A204.1 (cell line): Measurements from ENCODE around the gene C2orf68.
"Not testable (repeated sequence)": the region's sequence is repeated elsewhere in the genome, so short reads cannot be mapped to it uniquely, and the experiment has no call there.

Source experiments
- FAIRE-seq: peaks from 2 replicates; lab custom pipeline; 2012; peaks lifted over from hg19 to GRCh38; lab: Jason Lieb, UNC

Gene C2orf68

GRCh38 chr2:85628658-85629057 lies 16.8 kb upstream of the C2orf68 start:
- FAIRE-seq: no peak

GRCh38 chr2:85623991-85624390 lies 12.1 kb upstream of the C2orf68 start:
- no peak for FAIRE-seq

DNA sequence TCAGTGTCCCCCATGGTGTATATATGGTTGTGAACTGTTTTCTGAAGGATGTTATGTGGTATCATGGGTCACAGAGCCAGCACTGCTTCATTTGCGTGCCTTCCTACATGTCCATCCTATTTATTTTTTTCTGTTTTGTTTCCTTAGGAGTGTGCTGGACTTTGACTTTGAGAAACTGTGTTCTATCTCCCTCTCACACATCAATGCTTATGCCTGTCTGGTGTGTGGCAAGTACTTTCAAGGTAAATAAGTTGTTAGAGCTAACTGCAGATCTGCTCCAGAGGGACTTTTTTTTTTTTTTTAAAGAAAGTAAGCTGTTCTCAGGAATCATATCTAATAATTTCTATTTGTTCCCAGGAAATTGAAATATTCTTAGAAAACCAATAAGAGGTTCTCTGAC lies 9.5 kb upstream of the C2orf68 start:
- no peak for FAIRE-seq

GRCh38 chr2:85619617-85620016 lies 7.8 kb upstream of the C2orf68 start:
- no peak for FAIRE-seq

DNA sequence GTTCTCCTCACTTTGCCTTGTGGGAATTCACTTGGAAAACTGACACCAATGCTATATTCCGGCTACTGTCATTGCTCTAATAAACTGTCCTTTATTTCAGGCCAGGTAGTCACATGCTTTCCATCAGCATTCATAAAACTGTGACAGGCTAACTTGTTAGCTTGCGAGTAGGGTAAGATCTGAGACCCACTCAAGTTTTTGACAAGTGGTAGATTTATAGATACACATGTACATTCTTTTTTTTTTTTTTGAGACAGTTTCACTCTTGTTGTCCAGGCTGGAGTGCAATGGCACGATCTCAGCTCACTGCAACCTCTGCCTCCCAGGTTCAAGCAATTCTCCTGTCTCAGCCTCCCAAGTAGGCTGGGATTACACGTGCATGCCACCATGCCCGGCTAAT lies 5.9 kb upstream of the C2orf68 start:
- FAIRE-seq: not testable (repeated sequence)

- no peak for FAIRE-seq
Measured at GRCh38 chr2:85615413-85615728, 3.5 kb upstream of the C2orf68 start.

- not testable (repeated sequence) for FAIRE-seq
Measured at GRCh38 chr2:85614757-85615156, 2.9 kb upstream of the C2orf68 start.

GRCh38 chr2:85613717-85614515 lies 2.0 kb upstream of the C2orf68 start:
- no peak for FAIRE-seq

- no peak for FAIRE-seq
Measured at GRCh38 chr2:85611217-85611704, 605 bp downstream of the C2orf68 start.

GRCh38 chr2:85607268-85608215 lies 4.3 kb downstream of the C2orf68 start:
- no peak for FAIRE-seq

DNA sequence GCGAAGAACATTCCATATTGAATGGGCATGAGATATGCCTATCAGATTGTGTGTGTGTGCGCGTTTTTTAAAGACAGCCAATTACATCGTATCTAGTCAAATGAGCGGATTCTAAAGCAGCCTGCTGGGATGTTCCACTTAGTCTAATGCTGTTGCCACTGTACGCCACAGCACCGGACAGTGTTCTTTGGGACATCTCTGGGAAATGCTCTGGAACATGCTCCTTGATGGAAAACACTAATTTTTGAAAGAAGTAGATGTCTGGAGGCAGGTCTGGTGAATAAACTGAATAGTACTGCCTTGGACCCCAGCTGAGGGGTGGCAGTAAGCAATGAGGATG lies 5.8 kb downstream of the C2orf68 start:
- no peak for FAIRE-seq

- FAIRE-seq: no peak
Measured at GRCh38 chr2:85605406-85606115, 6.3 kb downstream of the C2orf68 start.

- no peak for FAIRE-seq
Measured at GRCh38 chr2:85604568-85605339, 7.1 kb downstream of the C2orf68 start.

DNA sequence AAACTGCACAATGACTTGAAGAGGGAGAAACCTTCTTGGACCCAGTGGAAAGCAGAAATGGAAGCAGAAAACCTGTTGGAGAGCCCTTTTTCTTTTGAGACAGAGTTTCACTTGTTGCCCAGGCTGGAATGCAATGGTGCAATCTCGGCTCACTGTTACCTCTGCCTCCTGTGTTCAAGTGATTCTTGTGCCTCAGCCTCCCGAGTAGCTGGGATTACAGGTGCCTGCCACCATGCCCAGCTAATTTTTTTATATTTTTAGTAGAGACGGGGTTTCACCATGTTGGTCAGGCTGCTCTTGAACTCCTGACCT lies 7.8 kb downstream of the C2orf68 start:
- FAIRE-seq: not testable (repeated sequence)

- FAIRE-seq: no peak
Measured at GRCh38 chr2:85602476-85603234, 9.2 kb downstream of the C2orf68 start, which contains the start of gene TMEM150A. TMEM150A (minus strand) TSS chr2:85602698; CDS start chr2:85601948, 750 bp downstream.

DNA sequence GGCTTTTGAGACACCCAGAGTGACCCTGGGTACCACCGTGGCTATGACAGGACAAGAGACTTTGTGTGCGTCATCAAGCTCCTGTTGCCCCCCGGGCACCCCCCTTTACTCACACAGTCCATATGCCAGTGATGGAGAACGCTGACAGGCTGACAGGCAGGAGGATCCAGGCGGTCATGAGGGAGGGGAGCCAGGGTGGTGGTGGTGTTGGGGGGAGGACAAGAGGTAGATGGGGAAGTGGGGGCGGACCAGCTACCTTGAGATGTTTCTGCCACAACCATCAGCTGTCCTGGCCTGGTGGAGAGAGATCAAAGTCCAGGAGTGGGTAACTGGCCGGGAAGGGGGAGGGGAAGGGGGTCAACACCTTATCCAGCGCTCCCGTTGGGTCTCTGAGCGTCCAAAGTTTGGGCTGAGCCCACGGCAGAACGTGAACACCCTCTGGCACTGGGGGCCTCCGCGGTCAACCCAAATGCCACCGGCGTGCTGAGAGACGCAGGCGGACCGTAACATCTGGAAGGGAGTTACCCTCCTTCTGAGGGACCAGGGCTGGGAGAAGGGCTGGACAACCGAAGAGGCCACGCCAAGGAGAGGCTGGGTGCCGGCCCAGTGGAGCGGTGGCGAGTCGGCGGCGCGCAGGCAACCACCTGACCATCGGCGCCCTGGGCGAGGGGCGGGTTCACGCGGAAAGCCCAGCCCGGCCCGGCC lies 9.9 kb downstream of the C2orf68 start:
- FAIRE-seq: no peak

DNA sequence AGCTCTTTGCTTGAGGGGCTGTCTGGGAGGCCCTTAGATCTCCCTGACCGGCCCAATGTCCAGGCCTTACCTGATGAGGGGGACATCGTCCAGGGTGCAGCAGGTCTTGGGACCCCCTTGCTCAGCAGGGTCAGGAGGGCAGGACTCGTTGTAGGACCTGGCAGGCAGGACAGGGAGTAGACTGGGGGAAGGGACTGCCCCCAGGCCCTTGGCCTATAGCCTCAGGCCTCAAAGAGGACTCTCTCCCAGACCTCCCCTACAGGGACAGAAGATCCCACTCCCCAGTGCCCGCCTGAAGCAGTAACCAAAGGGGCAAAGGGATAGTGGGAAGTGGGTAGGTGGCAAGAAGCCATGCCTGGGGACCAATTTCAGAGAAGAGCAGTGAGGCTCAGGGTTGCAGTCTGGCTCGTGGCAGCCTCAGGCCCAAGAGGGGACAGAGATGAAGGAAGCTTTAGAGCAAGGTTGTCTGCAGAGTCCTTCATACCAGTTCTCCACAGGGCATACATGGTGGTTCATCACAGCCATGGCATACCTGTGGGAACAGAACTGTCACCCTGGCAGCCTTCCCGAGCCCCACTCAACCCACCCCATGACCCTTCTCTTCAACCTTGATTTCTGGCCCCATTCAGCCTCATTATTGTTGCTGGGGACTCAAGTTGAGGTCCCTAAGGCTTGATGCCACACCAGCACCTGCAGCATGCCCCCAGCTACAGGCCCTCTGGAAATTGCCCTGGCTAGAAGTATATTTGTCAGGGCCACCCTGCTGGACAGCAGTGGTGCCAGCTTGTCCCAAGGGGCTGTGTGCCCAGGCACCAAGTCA lies 10.7 kb downstream of the C2orf68 start:
- no peak for FAIRE-seq

DNA sequence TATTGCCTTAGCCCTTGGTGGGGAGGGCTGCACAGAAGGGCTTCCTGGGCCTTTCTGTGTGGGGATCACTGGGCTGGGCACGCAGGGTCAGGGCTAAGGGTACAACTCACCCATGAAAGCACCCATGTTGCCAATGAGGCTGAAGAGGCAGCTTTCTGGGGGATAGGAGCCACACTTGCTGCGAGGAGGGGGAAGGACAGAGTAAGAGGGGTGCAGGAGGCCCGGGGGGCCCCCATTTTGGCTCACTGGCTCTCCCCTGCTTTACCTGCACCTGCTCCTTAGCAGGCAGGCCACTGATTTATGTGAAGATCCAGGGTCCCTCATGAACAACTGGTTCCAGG lies 11.7 kb downstream of the C2orf68 start:
- no peak for FAIRE-seq

DNA sequence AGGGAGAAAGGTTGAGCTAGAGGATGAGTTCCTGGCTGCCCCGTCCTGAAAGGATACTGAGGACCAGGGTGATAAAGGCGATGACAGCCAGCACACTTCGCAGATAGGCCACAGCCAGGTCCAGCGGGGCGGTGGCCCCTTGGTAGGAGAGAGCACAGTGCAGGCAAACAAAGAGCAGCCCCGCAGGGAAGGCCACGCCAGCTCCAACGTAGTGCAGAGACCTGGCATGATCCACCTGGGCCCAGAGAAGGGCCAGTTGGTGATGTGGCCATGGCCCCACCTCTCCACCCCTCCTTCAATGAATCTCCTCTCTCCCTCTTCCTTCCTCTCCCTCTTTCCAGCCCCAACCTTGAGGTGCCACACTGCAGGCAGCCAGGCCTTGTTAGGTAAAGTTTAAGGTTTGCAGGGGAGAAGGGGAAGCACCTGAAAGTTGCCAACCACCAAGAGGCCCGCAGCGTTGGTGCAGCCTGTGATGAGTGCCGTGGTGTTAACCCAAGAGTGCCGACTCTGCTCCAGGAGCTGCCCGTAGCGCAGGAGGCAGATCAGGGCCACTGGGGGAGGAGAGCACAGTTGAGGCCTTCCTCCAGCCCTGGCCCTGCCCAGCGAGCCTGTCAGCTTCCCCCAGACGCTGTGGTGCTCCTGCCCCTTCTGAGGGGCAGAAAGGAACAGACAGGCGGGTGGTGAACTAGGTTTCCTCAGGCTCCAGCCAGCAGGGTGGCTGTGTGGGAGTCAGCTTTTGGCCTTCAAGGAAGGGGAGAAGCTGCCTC lies 12.2 kb downstream of the C2orf68 start:
- no peak for FAIRE-seq
